NCI-H345 (cell line): ENCODE measurements around the gene MAML1.
"Not testable (repeated sequence)": the region's sequence is repeated elsewhere in the genome, so short reads cannot be mapped to it uniquely, and the experiment has no call there.

Source experiments
- DNase-seq: peaks from one replicate; lab custom pipeline; 2025; lab: John Stamatoyannopoulos, UW

The MAML1 gene

DNA sequence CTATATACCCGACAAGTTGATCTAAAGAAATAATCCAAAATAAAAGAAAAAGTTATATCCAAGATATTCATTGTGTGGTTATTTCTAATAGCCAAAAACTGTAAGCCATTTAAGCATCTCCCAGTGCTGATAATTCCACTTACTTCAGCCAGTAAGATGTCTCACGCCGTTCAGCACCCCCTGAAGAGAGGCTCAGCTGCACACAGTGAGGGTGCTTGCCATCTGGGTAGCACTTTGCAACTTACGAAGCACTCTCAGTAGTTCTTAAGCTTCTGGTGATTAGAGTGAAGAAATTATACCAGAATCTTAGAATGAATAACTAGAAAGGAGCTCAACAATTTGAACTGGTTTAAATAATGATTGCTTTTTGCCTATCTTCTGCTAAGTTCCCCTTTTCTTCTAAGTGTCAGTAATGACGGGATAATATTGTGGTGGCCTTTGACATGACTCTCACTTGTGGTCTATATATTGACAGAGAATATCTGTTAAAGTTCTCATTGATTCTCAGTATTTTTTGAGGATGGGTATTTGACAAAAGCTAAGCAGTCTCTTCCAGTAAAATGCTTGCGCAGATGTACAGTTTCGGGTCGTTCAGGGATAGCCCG is 35.0 kb downstream of the MAML1 start:
- DNase-seq, result no peak

DNA sequence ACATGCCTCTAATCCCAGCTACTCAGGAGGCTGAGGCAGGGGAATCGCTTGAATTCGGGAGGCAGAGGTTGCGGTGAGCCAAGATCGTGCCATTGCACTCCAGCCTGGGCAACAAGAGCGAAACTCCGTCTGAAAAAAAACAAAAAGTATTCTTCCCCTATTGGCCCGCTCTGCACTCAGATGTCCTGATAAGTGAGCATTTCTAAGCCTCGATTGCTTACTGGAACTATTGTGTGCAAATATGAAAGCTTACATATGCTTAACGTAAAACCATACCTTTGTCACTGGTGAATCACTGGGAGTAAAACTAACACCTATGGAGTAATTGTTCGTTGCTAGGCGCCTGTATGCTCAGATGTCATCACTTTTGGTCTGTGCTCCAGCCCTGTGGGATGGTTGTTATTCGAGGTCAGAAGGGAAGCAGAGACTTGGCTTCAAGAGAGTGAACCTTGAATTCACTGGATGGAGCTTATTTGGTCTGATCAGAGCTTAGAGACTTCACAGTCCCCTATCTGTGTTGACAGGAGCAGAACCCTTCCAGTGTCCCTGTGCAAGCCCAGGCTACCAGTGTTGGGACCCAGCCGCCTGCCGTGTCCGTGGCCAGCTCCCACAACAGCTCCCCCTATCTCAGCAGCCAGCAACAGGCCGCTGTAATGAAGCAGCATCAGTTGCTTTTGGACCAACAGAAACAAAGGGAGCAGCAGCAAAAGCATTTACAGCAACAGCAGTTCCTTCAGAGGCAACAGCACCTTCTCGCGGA is 35.9 kb downstream of the MAML1 start:
- DNase-seq, result no peak

DNA sequence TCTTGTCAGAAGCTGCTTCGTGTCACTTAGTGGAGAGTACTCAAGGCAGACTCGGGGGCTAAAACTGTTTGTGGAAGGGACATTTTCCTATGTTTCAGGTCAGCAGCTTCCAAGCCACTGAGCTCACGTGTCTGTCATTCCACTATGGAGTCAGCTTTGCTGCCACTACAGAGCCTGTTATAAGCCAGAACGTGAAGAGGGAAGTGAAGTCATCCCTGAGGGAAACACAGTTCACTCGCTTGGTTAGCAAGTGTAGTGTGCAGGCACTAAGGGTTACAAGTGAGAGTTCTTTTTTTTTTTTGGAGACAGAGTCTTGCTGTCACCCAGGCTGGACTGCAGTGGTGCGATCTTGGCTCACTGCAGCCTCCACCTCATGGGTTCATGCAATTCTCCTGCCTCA is 36.6 kb downstream of the MAML1 start:
- no peak for DNase-seq

- DNase-seq, result no peak
These were observed 37.2 kb downstream of the MAML1 start for GRCh38 chr5:179769796-179770195.

DNA sequence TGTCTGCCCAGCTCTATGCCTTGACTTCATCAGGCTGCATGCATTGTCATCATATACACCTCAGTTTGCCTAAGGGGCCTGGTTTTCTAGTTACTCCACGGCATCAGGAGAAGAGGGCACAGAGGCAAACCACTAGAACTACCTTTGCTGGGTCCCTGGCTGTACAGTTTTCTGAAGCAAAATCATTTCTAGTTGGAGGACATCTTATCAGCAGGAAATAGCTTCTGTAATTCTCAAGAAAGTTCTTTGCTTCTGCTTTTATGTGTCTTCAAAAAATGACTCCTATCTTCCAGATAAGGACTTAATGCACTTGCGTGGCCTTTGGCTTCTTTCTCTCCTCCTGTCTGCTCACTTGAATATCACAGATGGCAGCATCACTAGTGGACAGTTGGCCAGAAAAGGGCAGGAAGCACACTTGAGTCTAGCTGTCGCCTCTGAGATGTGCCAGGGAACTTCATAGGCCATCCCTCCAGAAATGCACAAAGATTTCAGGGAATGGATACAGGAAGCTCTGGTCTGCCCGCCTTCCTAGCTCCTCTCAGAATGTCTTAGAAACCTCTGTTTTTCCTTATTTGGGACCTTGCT is 38.8 kb downstream of the MAML1 start:
- DNase-seq, result no peak

DNA sequence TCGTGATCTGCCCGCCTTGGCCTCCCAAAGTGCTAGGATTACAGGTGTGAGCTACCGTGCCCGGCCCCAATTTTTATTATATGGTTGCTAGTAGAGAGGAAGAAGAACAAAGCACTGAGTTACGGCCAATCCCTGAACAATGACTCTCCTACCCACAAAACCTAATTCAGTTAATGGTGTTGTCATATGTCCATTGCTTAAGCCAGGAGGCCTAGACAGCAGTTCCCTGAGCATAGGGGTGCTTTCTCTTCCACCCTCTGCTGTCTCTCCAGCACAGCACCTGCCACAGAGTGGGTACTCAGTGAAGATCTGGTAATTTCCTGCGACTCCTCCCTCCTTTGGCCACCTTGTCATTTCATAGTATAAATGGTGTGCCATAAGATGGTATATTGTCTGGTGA is 39.7 kb downstream of the MAML1 start:
- DNase-seq, result no peak

- no peak for DNase-seq
These were observed 41.0 kb downstream of the MAML1 start for GRCh38 chr5:179773686-179774040.

DNA sequence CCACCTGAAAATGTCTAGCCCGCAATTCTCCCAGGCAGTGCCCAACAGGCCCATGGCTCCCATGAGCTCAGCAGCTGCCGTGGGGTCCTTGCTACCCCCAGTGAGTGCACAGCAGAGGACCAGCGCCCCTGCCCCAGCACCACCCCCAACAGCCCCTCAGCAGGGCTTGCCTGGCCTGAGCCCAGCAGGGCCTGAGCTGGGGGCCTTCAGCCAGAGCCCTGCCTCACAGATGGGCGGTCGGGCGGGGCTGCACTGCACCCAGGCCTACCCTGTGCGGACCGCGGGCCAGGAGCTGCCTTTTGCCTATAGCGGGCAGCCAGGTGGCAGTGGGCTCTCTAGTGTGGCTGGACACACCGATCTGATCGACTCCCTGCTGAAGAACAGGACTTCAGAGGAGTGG is 41.8 kb downstream of the MAML1 start:
- DNase-seq, result no peak

- DNase-seq, result no peak
These were observed 43.9 kb downstream of the MAML1 start for GRCh38 chr5:179776411-179776938.

DNA sequence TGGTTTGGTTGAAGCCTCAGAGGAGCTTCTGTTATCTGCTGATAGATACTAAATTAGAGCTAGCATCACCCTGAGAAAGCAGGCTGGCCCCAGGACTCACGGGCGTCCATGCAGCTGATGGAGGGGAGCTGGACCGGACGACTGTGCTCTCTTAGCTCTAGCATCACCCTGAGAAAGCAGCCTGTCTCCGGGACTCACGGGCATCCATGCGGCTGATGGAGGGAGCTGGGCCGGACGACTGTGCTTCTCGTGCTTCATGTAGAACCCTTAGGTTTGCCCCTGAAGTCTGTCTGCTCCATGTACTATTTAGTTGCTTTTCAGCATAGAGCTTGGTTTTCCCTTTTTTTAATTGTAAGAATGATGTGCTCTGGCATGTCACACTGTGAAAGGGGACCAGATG is 44.8 kb downstream of the MAML1 start:
- DNase-seq, result no peak

- no peak for DNase-seq
These were observed 45.3 kb downstream of the MAML1 start for GRCh38 chr5:179777909-179778308.

DNA sequence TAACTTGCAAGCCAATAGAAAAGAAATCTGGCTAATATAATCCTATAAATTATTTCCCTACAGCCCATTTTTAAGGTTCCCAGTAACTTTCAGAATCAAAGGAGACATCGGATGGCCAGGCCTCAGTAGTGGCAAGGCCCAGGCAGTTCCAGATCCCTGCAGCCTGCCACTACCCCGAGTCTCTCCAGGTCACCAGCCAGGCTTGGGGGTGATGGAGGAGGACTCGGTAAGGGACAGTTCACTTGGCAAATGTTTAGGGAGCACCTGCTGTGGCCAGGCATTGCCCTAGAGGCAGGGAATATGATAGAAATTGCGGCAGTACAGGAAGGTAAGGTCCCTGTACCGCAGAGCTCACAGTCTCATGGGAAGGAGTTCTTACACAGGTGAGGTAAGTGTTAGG is 46.0 kb downstream of the MAML1 start:
- DNase-seq, result no peak

- no peak for DNase-seq
These were observed 47.2 kb downstream of the MAML1 start for GRCh38 chr5:179779826-179780225.

- no peak for DNase-seq
These were observed 47.7 kb downstream of the MAML1 start for GRCh38 chr5:179780362-179780761.

DNA sequence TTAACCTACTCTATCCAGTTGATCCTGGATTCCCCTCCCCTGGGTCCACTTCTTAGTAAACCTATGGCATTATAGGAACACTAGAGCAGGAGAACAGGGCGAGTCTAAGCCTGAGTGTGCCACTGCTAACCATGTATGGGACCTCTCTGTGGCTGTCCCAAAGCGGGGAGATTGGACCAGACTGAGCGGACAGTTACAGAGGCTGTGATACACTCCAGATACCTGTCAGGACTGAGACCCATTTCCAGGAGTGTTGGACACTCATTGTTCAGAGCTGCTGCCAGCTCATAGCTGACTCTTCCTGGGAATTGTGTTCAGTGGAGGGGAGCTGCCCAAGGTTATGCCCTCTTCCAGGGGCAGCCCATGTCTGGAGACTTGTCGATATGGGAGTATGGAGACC is 49.2 kb downstream of the MAML1 start:
- no peak for DNase-seq

- DNase-seq, result no peak
These were observed 50.5 kb downstream of the MAML1 start for GRCh38 chr5:179783128-179783527.

GRCh38 chr5:179786861-179787260 is 54.2 kb downstream of the MAML1 start:
- no peak for DNase-seq

DNA sequence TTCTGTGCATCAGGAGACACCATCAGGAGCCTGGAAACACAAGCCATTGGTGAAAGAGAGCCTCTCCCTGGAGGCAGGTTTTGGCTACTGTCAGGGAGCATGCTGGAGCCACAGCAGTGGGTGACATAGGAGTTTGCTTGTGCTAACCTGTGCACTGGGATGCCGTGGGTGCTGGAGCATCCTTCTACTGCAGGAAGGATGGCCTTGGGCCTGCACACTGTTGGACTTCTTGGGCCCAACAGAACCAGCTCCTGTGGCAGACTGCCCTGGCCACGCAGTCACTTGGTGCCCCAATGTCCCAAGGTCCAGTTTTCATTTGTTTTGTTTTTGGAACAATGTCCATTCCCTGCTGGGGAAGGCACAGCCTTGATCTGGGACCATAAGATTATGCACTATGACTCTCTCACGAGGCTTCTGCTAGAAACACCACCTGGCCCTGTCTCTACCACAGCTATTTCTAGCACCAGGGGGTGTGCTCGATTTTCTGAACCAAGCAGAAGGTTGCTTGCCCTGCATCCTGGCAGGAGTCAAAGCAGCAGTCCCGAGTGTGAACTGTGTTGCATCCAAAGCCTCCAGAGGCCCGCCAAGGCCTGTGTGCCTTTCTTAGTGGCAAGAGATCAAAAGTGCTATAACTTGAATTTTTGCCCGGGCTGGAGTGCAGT is 55.7 kb downstream of the MAML1 start:
- no peak for DNase-seq

- not testable (repeated sequence) for DNase-seq
These were observed 56.7 kb downstream of the MAML1 start for GRCh38 chr5:179789278-179789677.

DNA sequence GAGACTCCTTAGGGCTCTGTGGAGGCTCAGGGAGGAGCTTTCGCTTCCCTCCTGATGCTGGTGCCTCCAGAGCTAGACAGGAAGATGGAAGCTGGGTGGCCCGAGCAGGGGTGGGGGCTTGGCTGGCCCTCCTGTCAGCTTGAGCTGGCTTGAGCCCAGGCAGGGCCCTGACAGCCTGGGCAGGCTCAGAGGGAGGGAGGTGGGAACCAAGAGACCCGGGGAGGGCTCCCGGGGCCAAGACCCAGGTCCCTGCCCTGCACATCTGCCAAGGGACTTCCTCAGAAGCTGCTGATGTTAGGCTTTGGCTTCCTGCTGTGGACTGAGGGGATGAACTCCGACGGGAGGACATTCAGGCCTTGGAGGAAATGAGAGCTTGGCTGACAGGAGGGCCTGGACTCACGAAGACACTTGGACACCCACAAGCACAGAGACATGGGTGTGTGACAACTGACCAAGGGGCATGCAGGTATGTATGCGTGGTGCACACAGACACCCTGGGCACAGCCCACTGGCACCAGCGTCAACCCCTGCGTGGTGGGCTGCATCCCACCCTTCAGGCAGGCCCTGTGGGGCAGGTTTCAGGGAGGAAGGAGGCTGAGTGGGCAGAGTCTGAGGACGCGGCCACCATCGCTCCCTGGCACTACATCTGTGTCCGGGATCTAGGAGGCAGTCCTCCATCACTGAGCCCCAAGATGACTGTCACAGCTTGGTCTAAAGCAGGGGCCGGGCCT is 59.4 kb downstream of the MAML1 start:
- DNase-seq, result no peak

DNA sequence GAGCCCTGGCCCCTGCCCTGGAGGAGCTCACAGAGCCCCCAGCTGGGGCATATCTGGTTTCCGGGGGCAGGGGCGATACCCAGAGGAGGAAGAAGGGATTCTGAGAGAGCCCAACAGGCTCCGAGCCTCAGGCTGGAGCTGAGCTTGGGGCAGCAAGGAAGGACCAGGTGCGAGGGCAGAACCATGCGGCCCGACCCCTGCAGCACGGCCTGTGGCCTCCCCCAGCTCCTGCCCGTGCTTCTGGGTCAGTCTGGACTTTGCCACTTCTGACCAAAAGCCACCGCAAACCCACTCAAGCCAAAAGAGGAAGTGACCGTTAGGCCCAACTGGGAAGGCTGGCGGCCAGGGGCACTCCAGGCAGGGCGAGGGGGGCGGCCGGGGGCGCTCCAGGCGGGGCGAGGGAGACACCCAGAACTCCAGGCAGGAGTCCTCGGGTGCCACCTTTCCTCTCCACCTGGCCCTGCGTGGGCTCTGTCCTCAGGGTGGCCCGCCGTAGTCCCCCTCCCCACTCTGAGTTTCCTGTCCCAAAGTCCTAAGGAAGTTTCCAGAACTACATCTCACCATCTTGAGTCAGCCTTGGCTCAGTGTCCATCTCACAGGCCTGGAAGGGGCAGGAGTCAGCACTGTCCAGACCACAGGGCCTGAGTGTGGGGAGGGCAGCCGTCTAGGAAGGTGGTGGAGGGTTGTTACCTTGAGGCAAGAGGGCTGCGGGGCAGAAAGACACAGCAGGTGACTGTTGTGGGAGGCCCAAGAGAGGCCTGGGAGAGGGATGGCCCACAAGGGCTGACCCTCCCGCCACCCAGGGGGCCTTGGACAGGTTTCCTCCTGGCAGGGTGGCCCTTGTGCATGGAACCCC is 60.2 kb downstream of the MAML1 start:
- DNase-seq, result no peak
